ENCODE data around the gene MRPL44.

MRPL44 gene

GRCh38 chr2:223972656-223973102, 15.4 kb downstream of the MRPL44 start:
- Histone ChIP-seq H4K8ac (ENCODE audit: low read length) (no peak overlapping the region), H3K4ac (ENCODE audit: low read depth in 1 of 2, low read length in 2 of 2) (no peak overlapping the region), H2AFZ (ENCODE audit: low read depth, low read length) (no peak overlapping the region), H3K4me2 (ENCODE audit: low read length, poor library complexity, severe bottlenecking) (no peak overlapping the region), H2BK12ac (ENCODE audit: low read length in 2 of 2) (no peak overlapping the region), H2AK5ac (ENCODE audit: low read length, severe bottlenecking) (no peak overlapping the region), H3K9ac (ENCODE audit: low read length) (no peak overlapping the region), H3K4me1 (ENCODE audit: control insufficient read depth, insufficient read depth, low read depth, low read length) (no peaks in the 10 kb centered on the region), H3K79me1 (replicated peaks; ENCODE audit: low read length, poor library complexity, severe bottlenecking) (no peaks in the 10 kb centered on the region), H3K27me3 (ENCODE audit: control insufficient read depth in 1 of 2, insufficient read depth in 1 of 2, low read length in 2 of 2) (no peaks in the 10 kb centered on the region), H3K14ac (ENCODE audit: low read length in 2 of 2) (no peak overlapping the region), H3K27ac (ENCODE audit: low read length, poor library complexity, severe bottlenecking) (no peak overlapping the region), H3K36me3 (ENCODE audit: control insufficient read depth in 1 of 2, insufficient read depth in 2 of 2, low read depth in 1 of 2, low read length in 2 of 2) (peaks cover 11 to 40% of the 10 kb centered on the region in 2 experiments), H3K9me3 (ENCODE audit: control insufficient read depth, low read length) (no peaks in the 10 kb centered on the region), H3K23ac (ENCODE audit: low read length in 2 of 2) (no peak overlapping the region), H2BK15ac (ENCODE audit: low read depth, poor library complexity, severe bottlenecking) (no peak overlapping the region), H3K18ac (ENCODE audit: low read depth in 1 of 2, low read length in 2 of 2) (no peak overlapping the region), H3K4me3 (ENCODE audit: insufficient read depth in 1 of 2, low read depth in 1 of 2, low read length in 2 of 2) (no peak overlapping the region), H4K91ac (ENCODE audit: low read length) (no peak overlapping the region), H2BK5ac (ENCODE audit: low read depth, low read length, poor library complexity, severe bottlenecking) (no peak overlapping the region), H2BK120ac (ENCODE audit: low read depth, low read length) (no peak overlapping the region)
- no peak for DNase-seq
- 85% methylated on average over 7 of the region's 7 CpGs for WGBS

GRCh38 chr2:223973606-223974005, 16.3 kb downstream of the MRPL44 start:
- H2BK5ac ChIP-seq (ENCODE audit: low read depth, low read length, poor library complexity, severe bottlenecking) = no peak overlapping the region
- H3K27me3 ChIP-seq (ENCODE audit: control insufficient read depth in 1 of 2, insufficient read depth in 1 of 2, low read length in 2 of 2) = no peaks in the 10 kb centered on the region
- WGBS = 100% methylated on average over 3 of the region's 3 CpGs
- no peak overlapping the region for H2BK15ac ChIP-seq (ENCODE audit: low read depth, poor library complexity, severe bottlenecking)
- no peak overlapping the region for H3K14ac ChIP-seq (ENCODE audit: low read length in 2 of 2)
- H2AFZ ChIP-seq (ENCODE audit: low read depth, low read length) = no peak overlapping the region
- no peak overlapping the region for H3K27ac ChIP-seq (ENCODE audit: low read length, poor library complexity, severe bottlenecking)
- no peak overlapping the region for H4K8ac ChIP-seq (ENCODE audit: low read length)
- no peak overlapping the region for H3K18ac ChIP-seq (ENCODE audit: low read depth in 1 of 2, low read length in 2 of 2)
- H3K23ac ChIP-seq (ENCODE audit: low read length in 2 of 2) = no peak overlapping the region
- H3K4me3 ChIP-seq (ENCODE audit: insufficient read depth in 1 of 2, low read depth in 1 of 2, low read length in 2 of 2) = no peak overlapping the region
- H2BK120ac ChIP-seq (ENCODE audit: low read depth, low read length) = no peak overlapping the region
- H2BK12ac ChIP-seq (ENCODE audit: low read length in 2 of 2) = no peak overlapping the region
- no peak overlapping the region for H2AK5ac ChIP-seq (ENCODE audit: low read length, severe bottlenecking)
- no peak overlapping the region for H3K9ac ChIP-seq (ENCODE audit: low read length)
- no peak overlapping the region for H3K4me2 ChIP-seq (ENCODE audit: low read length, poor library complexity, severe bottlenecking)
- H3K4me1 ChIP-seq (ENCODE audit: control insufficient read depth, insufficient read depth, low read depth, low read length) = no peaks in the 10 kb centered on the region
- peaks cover 8 to 45% of the 10 kb centered on the region in 2 experiments for H3K36me3 ChIP-seq (ENCODE audit: control insufficient read depth in 1 of 2, insufficient read depth in 2 of 2, low read depth in 1 of 2, low read length in 2 of 2)
- no peak for DNase-seq
- H3K79me1 ChIP-seq (replicated peaks; ENCODE audit: low read length, poor library complexity, severe bottlenecking) = no peaks in the 10 kb centered on the region
- no peaks in the 10 kb centered on the region for H3K9me3 ChIP-seq (ENCODE audit: control insufficient read depth, low read length)
- H4K91ac ChIP-seq (ENCODE audit: low read length) = no peak overlapping the region
- H3K4ac ChIP-seq (ENCODE audit: low read depth in 1 of 2, low read length in 2 of 2) = no peak overlapping the region

- Histone ChIP-seq H3K36me3 (ENCODE audit: control insufficient read depth in 1 of 2, insufficient read depth in 2 of 2, low read depth in 1 of 2, low read length in 2 of 2) (peaks cover 8 to 76% of the 10 kb centered on the region in 2 experiments), H2BK12ac (ENCODE audit: low read length in 2 of 2) (no peak overlapping the region), H2BK5ac (ENCODE audit: low read depth, low read length, poor library complexity, severe bottlenecking) (no peak overlapping the region), H2BK15ac (ENCODE audit: low read depth, poor library complexity, severe bottlenecking) (no peak overlapping the region), H3K79me1 (replicated peaks; ENCODE audit: low read length, poor library complexity, severe bottlenecking) (no peaks in the 10 kb centered on the region), H2BK120ac (ENCODE audit: low read depth, low read length) (no peak overlapping the region), H3K4me1 (ENCODE audit: control insufficient read depth, insufficient read depth, low read depth, low read length) (no peaks in the 10 kb centered on the region), H3K14ac (ENCODE audit: low read length in 2 of 2) (no peak overlapping the region), H3K4ac (ENCODE audit: low read depth in 1 of 2, low read length in 2 of 2) (no peak overlapping the region), H3K4me2 (ENCODE audit: low read length, poor library complexity, severe bottlenecking) (no peak overlapping the region), H3K27ac (ENCODE audit: low read length, poor library complexity, severe bottlenecking) (no peak overlapping the region), H3K9ac (ENCODE audit: low read length) (no peak overlapping the region), H2AFZ (ENCODE audit: low read depth, low read length) (no peak overlapping the region), H4K91ac (ENCODE audit: low read length) (no peak overlapping the region), H4K8ac (ENCODE audit: low read length) (no peak overlapping the region), H2AK5ac (ENCODE audit: low read length, severe bottlenecking) (no peak overlapping the region), H3K9me3 (ENCODE audit: control insufficient read depth, low read length) (no peaks in the 10 kb centered on the region), H3K18ac (ENCODE audit: low read depth in 1 of 2, low read length in 2 of 2) (no peak overlapping the region), H3K4me3 (ENCODE audit: insufficient read depth in 1 of 2, low read depth in 1 of 2, low read length in 2 of 2) (no peak overlapping the region), H3K23ac (ENCODE audit: low read length in 2 of 2) (no peak overlapping the region), H3K27me3 (ENCODE audit: control insufficient read depth in 1 of 2, insufficient read depth in 1 of 2, low read length in 2 of 2) (no peaks in the 10 kb centered on the region)
- DNase-seq = no peak
- WGBS = 100% methylated on average over 1 of the region's 3 CpGs
Observed at GRCh38 chr2:223976635-223977226, 19.5 kb downstream of the MRPL44 start.

- no peak overlapping the region for H3K4me3 ChIP-seq (ENCODE audit: insufficient read depth in 1 of 2, low read depth in 1 of 2, low read length in 2 of 2)
- H3K4me1 ChIP-seq (ENCODE audit: control insufficient read depth, insufficient read depth, low read depth, low read length) = no peaks in the 10 kb centered on the region
- no peak overlapping the region for H3K14ac ChIP-seq (ENCODE audit: low read length in 2 of 2)
- H3K4ac ChIP-seq (ENCODE audit: low read depth in 1 of 2, low read length in 2 of 2) = no peak overlapping the region
- H3K9me3 ChIP-seq (ENCODE audit: control insufficient read depth, low read length) = no peaks in the 10 kb centered on the region
- H3K27me3 ChIP-seq (ENCODE audit: control insufficient read depth in 1 of 2, insufficient read depth in 1 of 2, low read length in 2 of 2) = no peaks in the 10 kb centered on the region
- no peak overlapping the region for H3K23ac ChIP-seq (ENCODE audit: low read length in 2 of 2)
- no peak overlapping the region for H4K91ac ChIP-seq (ENCODE audit: low read length)
- H2BK120ac ChIP-seq (ENCODE audit: low read depth, low read length) = no peak overlapping the region
- no peak overlapping the region for H3K27ac ChIP-seq (ENCODE audit: low read length, poor library complexity, severe bottlenecking)
- peaks cover 6 to 86% of the 10 kb centered on the region in 2 experiments for H3K36me3 ChIP-seq (ENCODE audit: control insufficient read depth in 1 of 2, insufficient read depth in 2 of 2, low read depth in 1 of 2, low read length in 2 of 2)
- H3K79me1 ChIP-seq (replicated peaks; ENCODE audit: low read length, poor library complexity, severe bottlenecking) = no peaks in the 10 kb centered on the region
- H3K9ac ChIP-seq (ENCODE audit: low read length) = no peak overlapping the region
- no peak overlapping the region for H2BK12ac ChIP-seq (ENCODE audit: low read length in 2 of 2)
- 94% methylated on average over 4 of the region's 4 CpGs for WGBS
- H2BK5ac ChIP-seq (ENCODE audit: low read depth, low read length, poor library complexity, severe bottlenecking) = no peak overlapping the region
- H4K8ac ChIP-seq (ENCODE audit: low read length) = no peak overlapping the region
- no peak overlapping the region for H3K18ac ChIP-seq (ENCODE audit: low read depth in 1 of 2, low read length in 2 of 2)
- no peak overlapping the region for H2AFZ ChIP-seq (ENCODE audit: low read depth, low read length)
- no peak overlapping the region for H2BK15ac ChIP-seq (ENCODE audit: low read depth, poor library complexity, severe bottlenecking)
- no peak overlapping the region for H2AK5ac ChIP-seq (ENCODE audit: low read length, severe bottlenecking)
- DNase-seq = no peak
- no peak overlapping the region for H3K4me2 ChIP-seq (ENCODE audit: low read length, poor library complexity, severe bottlenecking)
Observed at GRCh38 chr2:223978451-223978850, 21.2 kb downstream of the MRPL44 start.
